Stomach (tissue), 9 donors: ENCODE results near the gene LINC00305. TPM values are rescaled to one million over a fixed set of nuclear protein-coding genes. Genes with fewer than 3 reads are reported as not detected.

Experiments used
- DNase-seq, 2 donors: peaks; one replicate each; pipeline versions ENCODE4 v3.0.0 to v3.0.0-alpha.2; 2013 to 2019
- H3K27ac ChIP-seq, 5 donors: fragments of 200-600 bp in 4 of 5; sonication (generic) in 4 of 5; one replicate each; pipeline ENCODE4 v1.5.1; 2013 to 2019; ENCODE audit warnings: mild to moderate bottlenecking in 1 of 5, moderate library complexity in 1 of 5
- H3K27me3 ChIP-seq, 3 donors: fragments of 200-600 bp; sonication (generic); one replicate each; pipeline ENCODE4 v1.5.1; 2017 to 2019; ENCODE audit warnings: mixed run types in 1 of 3
- H3K36me3 ChIP-seq, 4 donors: fragments of 200-600 bp; sonication (generic); 1 replicate in 3 of 4; 2 replicates in 1 of 4; pipeline ENCODE4 v1.5.1; 2016 to 2019
- H3K4me1 ChIP-seq, 4 donors: fragments of 200-600 bp; sonication (generic); one replicate each; pipeline ENCODE4 v1.5.1; 2016 to 2019
- H3K4me3 ChIP-seq, 4 donors: fragments of 200-600 bp; sonication (generic) in 3 of 4; one replicate each; pipeline ENCODE4 v1.5.1; 2016 to 2019; ENCODE audit warnings: mild to moderate bottlenecking in 1 of 4
- H3K9me3 ChIP-seq, 4 donors: fragments of 200-600 bp; sonication (generic); one replicate each; pipeline ENCODE4 v1.5.1; 2016 to 2019
- EP300 ChIP-seq: sonication (generic); formaldehyde crosslinking; IDR thresholded peaks from one replicate; pipeline ENCODE4 v1.6.1; 2017; ENCODE audit warnings: antibody characterized with exemption
- POLR2A ChIP-seq, 4 donors: fragments of 450-650 bp; IDR thresholded peaks; one replicate each; pipeline ENCODE4 v1.6.1; 2016; ENCODE audit warnings: antibody characterized with exemption in 4 of 4, control low read depth in 2 of 4, mild to moderate bottlenecking in 1 of 4, moderate library complexity in 1 of 4
- POLR2AphosphoS5 ChIP-seq, 3 donors: sonication (generic); formaldehyde crosslinking; IDR thresholded peaks; one replicate each; pipeline ENCODE4 v1.6.1; 2016; ENCODE audit warnings: antibody characterized with exemption in 3 of 3
- WGBS, 5 donors: extraction: QIAGEN DNeasy Blood & Tissue Kit in 3 of 5; methylation state at CpG; one replicate each; pipeline versions ENCODE4 v1.1.5 to v1.1.7; 2013 to 2018; 5-methylcytosine and 5-hydroxymethylcytosine counted together
- intact Hi-C: fragments of 100-400 bp; cut with DNase I; formaldehyde crosslinking; loops from one replicate; pipeline ENCODE4 v1.15.1; 2023; ENCODE audit warnings: low total_unique reads
- polyA plus RNA-seq, 3 donors: library from polyadenylated mRNA; stranded (reverse); fragments of 200-250 nt; gene quantifications; one replicate each; pipeline ENCODE4 v1.2.3, GENCODE V29; 2013
- total RNA-seq, 5 donors: library from RNA; depleted of rRNA; stranded (reverse); fragments of >200 nt; gene quantifications; one replicate each; pipeline versions ENCODE4 v1.1.0 to v1.2.3, GENCODE V29; 2014 to 2016
- TF ChIP-seq, protein P1 (sequence below), 7 experiments: fragments of 450-650 bp in 4 of 7; fragments of 200-600 bp in 3 of 7; sonication (generic) in 3 of 7; IDR thresholded peaks; one replicate each; pipeline ENCODE4 v1.5.1; 2016 to 2019; ENCODE audit warnings: antibody characterized with exemption in 7 of 7, control low read depth in 2 of 7, mild to moderate bottlenecking in 1 of 7
- donor health status: healthy with polysubstance abuse.
- donor health status: Bipolar disorder and iron deficiency.
- donor health status: healthy.

Gene LINC00305
- total and polyA plus RNA-seq, 8 donors, result not detected

- Histone ChIP-seq H3K27ac (no peak overlapping the region), H3K9me3 (no peaks in the 10 kb centered on the region), H3K4me1 (no peaks in the 10 kb centered on the region), H3K27me3 (peaks cover 0 to 21% (median 0%) of the 10 kb centered on the region in 3 donors), H3K36me3 (no peaks in the 10 kb centered on the region), H3K4me3 (no peak overlapping the region)
- TF ChIP-seq POLR2A (IDR thresholded peaks at IDR 0.05) (no peak), EP300 (no peak), POLR2AphosphoS5 (IDR thresholded peaks at IDR 0.05) (no peak)
- TF ChIP-seq, protein P1, sequence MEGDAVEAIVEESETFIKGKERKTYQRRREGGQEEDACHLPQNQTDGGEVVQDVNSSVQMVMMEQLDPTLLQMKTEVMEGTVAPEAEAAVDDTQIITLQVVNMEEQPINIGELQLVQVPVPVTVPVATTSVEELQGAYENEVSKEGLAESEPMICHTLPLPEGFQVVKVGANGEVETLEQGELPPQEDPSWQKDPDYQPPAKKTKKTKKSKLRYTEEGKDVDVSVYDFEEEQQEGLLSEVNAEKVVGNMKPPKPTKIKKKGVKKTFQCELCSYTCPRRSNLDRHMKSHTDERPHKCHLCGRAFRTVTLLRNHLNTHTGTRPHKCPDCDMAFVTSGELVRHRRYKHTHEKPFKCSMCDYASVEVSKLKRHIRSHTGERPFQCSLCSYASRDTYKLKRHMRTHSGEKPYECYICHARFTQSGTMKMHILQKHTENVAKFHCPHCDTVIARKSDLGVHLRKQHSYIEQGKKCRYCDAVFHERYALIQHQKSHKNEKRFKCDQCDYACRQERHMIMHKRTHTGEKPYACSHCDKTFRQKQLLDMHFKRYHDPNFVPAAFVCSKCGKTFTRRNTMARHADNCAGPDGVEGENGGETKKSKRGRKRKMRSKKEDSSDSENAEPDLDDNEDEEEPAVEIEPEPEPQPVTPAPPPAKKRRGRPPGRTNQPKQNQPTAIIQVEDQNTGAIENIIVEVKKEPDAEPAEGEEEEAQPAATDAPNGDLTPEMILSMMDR (IDR thresholded peaks at IDR 0.05), result no peak
- intact Hi-C loops, result no loop called here
- no peak for DNase-seq
- WGBS, 5 donors, result 75 to 85% (median 78%) methylated on average over 3 of the region's 3 CpGs
These were observed 117.5 kb downstream of the LINC00305 start for GRCh38 chr18:64031411-64031810.

Other genes with a start within 250 kb of the LINC00305 start
- gene SERPINB10, start 241.1 kb downstream of the LINC00305 start, total RNA-seq, result under 1 TPM in 1 of 5 donors, not detected in 4; 0.73 TPM
- under 1 TPM in 1 of 3 donors, not detected in 2; 0.10 TPM for gene SERPINB10, start 241.1 kb downstream of the LINC00305 start, polyA plus RNA-seq
- gene HMSD, start 199.8 kb downstream of the LINC00305 start, total RNA-seq, result not detected
- under 1 TPM; 0.10 to 0.31 (median 0.19) TPM for gene HMSD, start 199.8 kb downstream of the LINC00305 start, polyA plus RNA-seq
- gene SERPINB8, start 179.0 kb downstream of the LINC00305 start, total RNA-seq, result 10 to 100 TPM in 2 of 5 donors, 1 to 10 TPM in 3; 1.2 to 12.5 (median 9.5) TPM
- gene SERPINB8, start 179.0 kb downstream of the LINC00305 start, polyA plus RNA-seq, result 10 to 100 TPM in 1 of 3 donors, 1 to 10 TPM in 2; 7.3 to 15.3 (median 7.4) TPM